ENCODE measurements around the gene SLC44A4. TPM values are rescaled to one million over a fixed set of nuclear protein-coding genes. Genes with fewer than 3 reads are reported as not detected.
A peak's percentile ranks its signal among the peaks of the same experiment; 100 is the strongest.
"Not testable (repeated sequence)": the region's sequence is repeated elsewhere in the genome, so short reads cannot be mapped to it uniquely, and the experiment has no call there.

SLC44A4 gene
- total and polyA plus RNA-seq, 9 of the 15 experiments (the other 6 are each of a cell fraction or from before 2014, with no cell fraction given), result 7.9 to 18.6 (median 11.2) TPM

GRCh38 chr6:31864818-31865204, 14.0 kb downstream of the SLC44A4 start (continued):
- TF ChIP-seq ZBTB1 (CRISPR knock-in tag; IDR thresholded peaks at IDR 0.05; ENCODE audit: borderline replicate concordance, low read depth), result peak; percentile 58; the same call in 1 of the 2 replicates

GRCh38 chr6:31864123-31864562, 14.7 kb downstream of the SLC44A4 start:
- H3K36me3 ChIP-seq (ENCODE audit: control insufficient read depth, insufficient read depth, low read length), result peaks cover 39% of the 10 kb centered on the region; the same call in 2 of the 3 replicates
- H3K27me3 ChIP-seq (ENCODE audit: control insufficient read depth in 2 of 2, insufficient read depth in 2 of 2, low read length in 2 of 2); DNase-seq (ENCODE audit: extremely low read depth in 1 of 4, low spot score in 3 of 4); BruUV-seq (replicated peaks); H3K9me1 ChIP-seq (ENCODE audit: control insufficient read depth, insufficient read depth, low read length); ATAC-seq; H4K20me1 ChIP-seq (replicated peaks; ENCODE audit: control insufficient read depth, insufficient read depth, low read length); FAIRE-seq; intact Hi-C loops (cut with micrococcal nuclease); H3K9me3 ChIP-seq (replicated peaks; ENCODE audit: control insufficient read depth, insufficient read depth, low read depth, low read length): not testable (repeated sequence)
- H3K79me2 ChIP-seq (ENCODE audit: control insufficient read depth, insufficient read depth, low read length), result peaks cover 24% of the 10 kb centered on the region
- WGBS (ENCODE audit: insufficient coverage, low coverage, missing lambda C conversion rate), result 26% methylated on average over 16 of the region's 16 CpGs
- peak overlapping the region; percentile 73; the same call in 1 of the 3 replicates for H3K27ac ChIP-seq (ENCODE audit: extremely low read depth, low read depth, low read length)
- in situ Hi-C loops (cut with MboI), result loop anchor here (5.0 kb wide), 1 partner anchor 202 kb away; the partner anchor contains the start of genes C6orf47 and GPANK1
- peak overlapping the region; percentile 63 to 87; a peak in 3 of 4 replicates for H3K9ac ChIP-seq (ENCODE audit: insufficient read depth in 1 of 2, low read depth in 2 of 2, low read length in 2 of 2)
- ChIA-PET CTCF (ENCODE audit: low intra/inter-chr PET ratio) (interaction anchor here (0.6 to 1.4 kb wide), 6 partner anchors 24 to 183 kb away, joined by 3 to 5 read pairs (median 4); partner anchors contain the start of genes LY6G5C and VARS1), POLR2A (interaction anchor here (0.6 to 4.3 kb wide), 19 partner anchors 8 to 326 kb away, joined by 3 to 123 read pairs (median 5); partner anchors contain the start of genes BAG6, C6orf47, CSNK2B and GPANK1)
- peaks cover 13 to 46% of the 10 kb centered on the region in 2 experiments; a peak in 4 of 5 replicates for H3K4me1 ChIP-seq (replicated peaks in 1 of 2; ENCODE audit: control insufficient read depth in 2 of 2, insufficient read depth in 2 of 2, low read length in 2 of 2)
- H3K4me2 ChIP-seq (ENCODE audit: insufficient read depth, low read length), result peak overlapping the region; percentile 85
- H2AFZ ChIP-seq (ENCODE audit: low read depth, low read length), result peak overlapping the region; percentile 90
- peak overlapping the region; percentile 62 for H3K4me3 ChIP-seq
- TF ChIP-seq TRIM25 (IDR thresholded peaks at IDR 0.05; ENCODE audit: borderline replicate concordance), result peak; percentile 84
- 0 out of 4 replicates have a peak, but pooled peaks of 1 of the 2 experiments have one; percentile 1 for TF ChIP-seq TEAD1 (CRISPR knock-in tag; IDR thresholded peaks at IDR 0.05)
- TF ChIP-seq RREB1 (CRISPR knock-in tag; IDR thresholded peaks at IDR 0.05), result 0 out of 2 replicates have a peak, but pooled peaks have one; percentile 2
- TF ChIP-seq, protein P1, sequence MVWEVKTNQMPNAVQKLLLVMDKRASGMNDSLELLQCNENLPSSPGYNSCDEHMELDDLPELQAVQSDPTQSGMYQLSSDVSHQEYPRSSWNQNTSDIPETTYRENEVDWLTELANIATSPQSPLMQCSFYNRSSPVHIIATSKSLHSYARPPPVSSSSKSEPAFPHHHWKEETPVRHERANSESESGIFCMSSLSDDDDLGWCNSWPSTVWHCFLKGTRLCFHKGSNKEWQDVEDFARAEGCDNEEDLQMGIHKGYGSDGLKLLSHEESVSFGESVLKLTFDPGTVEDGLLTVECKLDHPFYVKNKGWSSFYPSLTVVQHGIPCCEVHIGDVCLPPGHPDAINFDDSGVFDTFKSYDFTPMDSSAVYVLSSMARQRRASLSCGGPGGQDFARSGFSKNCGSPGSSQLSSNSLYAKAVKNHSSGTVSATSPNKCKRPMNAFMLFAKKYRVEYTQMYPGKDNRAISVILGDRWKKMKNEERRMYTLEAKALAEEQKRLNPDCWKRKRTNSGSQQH (CRISPR knock-in tag; IDR thresholded peaks at IDR 0.05), result 0 out of 2 replicates have a peak, but pooled peaks have one; percentile 2
- TF ChIP-seq CAMTA2 (CRISPR knock-in tag; conservative IDR thresholded peaks at IDR 0.05), result 0 out of 2 replicates have a peak, but pooled peaks have one; percentile 29
- TF ChIP-seq MAX (CRISPR knock-in tag; IDR thresholded peaks at IDR 0.05), result peak; percentile 7; the same call in 1 of the 2 replicates
